Suprapubic skin (tissue), 4 donors: ENCODE measurements around the gene ZNF292. TPM values are rescaled to one million over a fixed set of nuclear protein-coding genes. Genes with fewer than 3 reads are reported as not detected.

ENCODE experiments used
- DNase-seq, 2 donors: peaks; one replicate each; pipeline ENCODE4 v3.0.0-alpha.2; 2019; ENCODE audit warnings: low spot score in 2 of 2
- H3K27ac ChIP-seq: fragments of 200-600 bp; sonication (generic); one replicate; pipeline ENCODE4 v1.5.1; 2019
- H3K27me3 ChIP-seq: fragments of 200-600 bp; sonication (generic); one replicate; pipeline ENCODE4 v1.5.1; 2019
- H3K36me3 ChIP-seq: fragments of 200-600 bp; sonication (generic); one replicate; pipeline ENCODE4 v1.5.1; 2019
- H3K4me1 ChIP-seq: fragments of 200-600 bp; sonication (generic); one replicate; pipeline ENCODE4 v1.5.1; 2019
- H3K4me3 ChIP-seq: fragments of 200-600 bp; sonication (generic); one replicate; pipeline ENCODE4 v1.5.1; 2019; ENCODE audit warnings: mild to moderate bottlenecking
- H3K9me3 ChIP-seq: fragments of 200-600 bp; sonication (generic); one replicate; pipeline ENCODE4 v1.5.1; 2019
- EP300 ChIP-seq: sonication (generic); formaldehyde crosslinking; IDR thresholded peaks from one replicate; pipeline ENCODE4 v1.6.1; 2017; ENCODE audit warnings: antibody characterized with exemption
- POLR2A ChIP-seq, 2 donors: fragments of 450-650 bp; IDR thresholded peaks; one replicate each; pipeline ENCODE4 v1.6.1; 2017; ENCODE audit warnings: antibody characterized with exemption in 2 of 2, mild to moderate bottlenecking in 2 of 2, moderate library complexity in 2 of 2
- POLR2AphosphoS5 ChIP-seq, 3 donors: sonication (generic); formaldehyde crosslinking; IDR thresholded peaks; one replicate each; pipeline ENCODE4 v1.6.1; 2017; ENCODE audit warnings: antibody characterized with exemption in 3 of 3
- WGBS: methylation state at CpG from one replicate; pipeline ENCODE4 v1.1.5; 2018; 5-methylcytosine and 5-hydroxymethylcytosine counted together
- total RNA-seq, 4 donors: library from RNA; depleted of rRNA; stranded (reverse); fragments of >200 nt; gene quantifications; one replicate each; pipeline ENCODE4 v1.1.0, GENCODE V29; 2016
- TF ChIP-seq, protein P1 (sequence below), 2 donors: fragments of 200-600 bp in 1 of 2; fragments of 450-650 bp in 1 of 2; sonication (generic) in 1 of 2; IDR thresholded peaks; one replicate each; pipeline ENCODE4 v1.5.1; 2016 to 2019; ENCODE audit warnings: antibody characterized with exemption in 2 of 2, mild to moderate bottlenecking in 1 of 2, moderate library complexity in 1 of 2

ZNF292 gene
- total RNA-seq, 4 donors from 2014 or later: 26.7 to 111 (median 34.7) TPM

DNA sequence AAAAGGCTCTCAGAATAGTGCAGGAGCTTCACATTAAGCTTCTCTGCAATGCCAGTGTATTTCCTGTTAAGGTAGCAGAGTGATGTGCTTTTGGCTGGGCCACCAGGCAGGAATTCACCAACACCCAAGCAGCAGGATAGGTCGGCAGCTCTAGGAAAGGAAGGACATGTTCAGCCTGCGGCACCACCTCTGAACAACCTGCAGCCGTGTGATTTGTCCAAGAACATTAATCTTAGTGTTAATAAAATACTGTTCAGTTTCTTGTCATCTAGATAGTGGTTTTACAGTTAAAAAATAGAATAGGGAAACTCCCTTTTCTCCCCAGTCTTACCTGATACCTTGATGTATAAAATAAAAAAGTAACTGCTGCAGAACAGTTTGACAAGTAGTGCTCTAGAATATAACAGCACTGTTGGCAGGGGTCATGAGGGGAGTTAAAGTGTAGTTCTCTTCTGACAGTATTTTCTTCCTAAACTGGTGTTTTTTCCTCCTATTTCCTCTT lies 18.8 kb downstream of the ZNF292 start:
- WGBS: 38% methylated on average over 3 of the region's 3 CpGs
- H3K4me3 ChIP-seq: no peak overlapping the region
- peaks cover 37% of the 10 kb centered on the region for H3K4me1 ChIP-seq
- H3K27me3 ChIP-seq: no peaks in the 10 kb centered on the region
- no peak overlapping the region for H3K27ac ChIP-seq
- TF ChIP-seq POLR2AphosphoS5 (IDR thresholded peaks at IDR 0.05): no peak
- TF ChIP-seq, protein P1, sequence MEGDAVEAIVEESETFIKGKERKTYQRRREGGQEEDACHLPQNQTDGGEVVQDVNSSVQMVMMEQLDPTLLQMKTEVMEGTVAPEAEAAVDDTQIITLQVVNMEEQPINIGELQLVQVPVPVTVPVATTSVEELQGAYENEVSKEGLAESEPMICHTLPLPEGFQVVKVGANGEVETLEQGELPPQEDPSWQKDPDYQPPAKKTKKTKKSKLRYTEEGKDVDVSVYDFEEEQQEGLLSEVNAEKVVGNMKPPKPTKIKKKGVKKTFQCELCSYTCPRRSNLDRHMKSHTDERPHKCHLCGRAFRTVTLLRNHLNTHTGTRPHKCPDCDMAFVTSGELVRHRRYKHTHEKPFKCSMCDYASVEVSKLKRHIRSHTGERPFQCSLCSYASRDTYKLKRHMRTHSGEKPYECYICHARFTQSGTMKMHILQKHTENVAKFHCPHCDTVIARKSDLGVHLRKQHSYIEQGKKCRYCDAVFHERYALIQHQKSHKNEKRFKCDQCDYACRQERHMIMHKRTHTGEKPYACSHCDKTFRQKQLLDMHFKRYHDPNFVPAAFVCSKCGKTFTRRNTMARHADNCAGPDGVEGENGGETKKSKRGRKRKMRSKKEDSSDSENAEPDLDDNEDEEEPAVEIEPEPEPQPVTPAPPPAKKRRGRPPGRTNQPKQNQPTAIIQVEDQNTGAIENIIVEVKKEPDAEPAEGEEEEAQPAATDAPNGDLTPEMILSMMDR (IDR thresholded peaks at IDR 0.05): no peak
- TF ChIP-seq EP300: no peak
- TF ChIP-seq POLR2A (IDR thresholded peaks at IDR 0.05): no peak
- no peaks in the 10 kb centered on the region for H3K36me3 ChIP-seq
- DNase-seq: no peak
- no peaks in the 10 kb centered on the region for H3K9me3 ChIP-seq

DNA sequence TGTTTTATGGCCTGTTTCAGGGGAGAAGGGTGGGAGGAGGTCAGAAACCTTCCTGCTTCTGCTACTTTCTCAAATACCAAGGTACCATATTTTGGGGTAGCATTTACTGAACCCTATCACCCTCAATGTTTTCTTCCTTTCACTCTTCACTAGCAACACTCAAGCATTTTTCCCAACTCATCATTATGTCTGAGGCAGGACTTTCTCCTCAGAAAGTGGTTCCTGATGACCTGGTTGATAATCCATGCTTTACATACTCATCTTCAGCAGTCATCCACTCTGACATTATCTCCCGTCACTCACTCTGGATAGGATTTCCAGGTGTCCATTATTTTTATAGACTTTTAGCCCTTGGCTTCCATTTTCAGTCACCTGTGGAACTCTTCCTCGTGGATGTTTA lies 21.1 kb downstream of the ZNF292 start:
- whole genome bisulfite sequencing: 98% methylated on average over 2 of the region's 2 CpGs
- peaks cover 27% of the 10 kb centered on the region for H3K4me1 ChIP-seq
- no peak for TF ChIP-seq POLR2A (IDR thresholded peaks at IDR 0.05)
- no peak for TF ChIP-seq POLR2AphosphoS5 (IDR thresholded peaks at IDR 0.05)
- TF ChIP-seq, protein P1 (IDR thresholded peaks at IDR 0.05): no peak
- TF ChIP-seq EP300: no peak

DNA sequence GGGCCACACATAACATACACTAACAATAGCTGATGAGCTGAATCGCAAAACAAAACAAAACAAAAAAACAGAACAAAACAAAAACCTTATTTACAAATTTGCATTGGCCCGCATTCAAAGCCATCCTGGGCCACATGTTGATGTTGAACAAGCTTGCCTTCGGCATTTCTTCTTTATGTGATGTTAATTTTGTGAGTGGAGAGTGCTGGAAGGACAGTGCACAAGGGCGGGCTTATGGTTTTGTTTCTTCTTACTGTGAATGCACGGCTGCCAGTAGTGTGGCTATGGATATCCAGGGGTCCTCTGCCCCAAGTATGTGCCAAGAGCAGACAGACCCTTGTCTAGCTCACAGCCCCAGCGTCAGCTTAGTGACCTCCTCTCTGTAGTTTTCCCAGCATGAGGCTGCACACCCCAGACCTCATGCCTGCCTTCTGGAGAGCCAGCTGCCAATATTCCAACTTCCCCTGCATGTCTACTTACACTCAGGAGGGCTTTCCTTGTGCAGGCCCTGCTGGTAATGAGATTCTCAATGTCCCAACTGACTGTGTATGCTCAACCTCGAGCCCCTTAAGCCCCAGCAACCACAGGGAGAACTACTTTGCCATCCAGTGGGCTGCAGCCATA lies 24.9 kb downstream of the ZNF292 start:
- WGBS: 83% methylated on average over 7 of the region's 7 CpGs
- H3K9me3 ChIP-seq: no peaks in the 10 kb centered on the region

More for the DNA sequence above, 21.1 kb downstream of the ZNF292 start:
- DNase-seq: no peak
- H3K27ac ChIP-seq: no peak overlapping the region
- no peak overlapping the region for H3K4me3 ChIP-seq
- H3K27me3 ChIP-seq: no peaks in the 10 kb centered on the region
- peaks cover 6% of the 10 kb centered on the region for H3K36me3 ChIP-seq
- H3K9me3 ChIP-seq: no peaks in the 10 kb centered on the region

DNA sequence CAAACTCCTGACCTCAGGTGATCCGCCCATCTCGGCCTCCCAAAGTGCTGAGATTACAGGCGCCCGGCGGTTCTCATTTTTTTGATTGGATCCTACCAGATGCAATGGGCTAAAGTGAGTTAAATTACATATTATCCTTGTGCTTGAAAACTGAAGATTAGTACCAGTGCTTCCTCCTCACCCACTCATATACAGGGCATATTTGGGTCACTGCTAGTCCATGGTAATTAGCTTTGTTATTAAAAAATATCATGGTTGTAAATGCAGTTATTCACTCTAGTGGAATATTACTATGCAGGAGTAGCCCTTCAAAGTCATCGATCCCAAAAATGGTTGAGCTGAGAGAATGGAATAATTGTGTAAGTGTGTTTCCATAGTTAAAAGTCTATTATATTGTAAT lies 26.5 kb downstream of the ZNF292 start:
- no peak for TF ChIP-seq POLR2A (IDR thresholded peaks at IDR 0.05)
- TF ChIP-seq, protein P1 (IDR thresholded peaks at IDR 0.05): no peak
- TF ChIP-seq POLR2AphosphoS5 (IDR thresholded peaks at IDR 0.05): no peak
- TF ChIP-seq EP300: no peak
- WGBS: 94% methylated on average over 6 of the region's 6 CpGs

More for the DNA sequence above, 24.9 kb downstream of the ZNF292 start:
- peaks cover 7% of the 10 kb centered on the region for H3K4me1 ChIP-seq
- DNase-seq: no peak
- no peaks in the 10 kb centered on the region for H3K27me3 ChIP-seq
- H3K27ac ChIP-seq: no peak overlapping the region
- H3K4me3 ChIP-seq: no peak overlapping the region
- TF ChIP-seq EP300: no peak
- TF ChIP-seq POLR2AphosphoS5 (IDR thresholded peaks at IDR 0.05): no peak
- TF ChIP-seq POLR2A (IDR thresholded peaks at IDR 0.05): no peak
- TF ChIP-seq, protein P1 (IDR thresholded peaks at IDR 0.05): no peak
- peaks cover 6% of the 10 kb centered on the region for H3K36me3 ChIP-seq

DNA sequence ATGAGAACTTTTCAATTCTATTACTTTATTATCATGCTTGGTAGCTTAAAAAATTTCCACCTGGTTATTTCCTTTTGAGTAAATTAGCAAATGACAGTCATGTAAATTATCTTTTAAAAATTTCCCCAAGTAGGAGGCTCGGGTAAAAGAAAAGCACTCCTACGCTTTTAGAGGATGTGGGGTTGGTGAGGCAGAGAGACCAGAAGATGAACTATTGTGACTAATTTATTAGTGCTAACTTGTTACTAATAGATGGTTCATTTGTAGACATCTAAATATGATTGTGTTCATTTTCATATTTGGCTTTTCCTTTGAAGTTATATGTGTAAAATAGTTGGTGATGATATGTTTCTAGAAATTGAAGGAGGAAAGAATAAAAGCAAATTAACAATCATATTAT lies 27.0 kb downstream of the ZNF292 start:
- Histone ChIP-seq H3K27me3 (no peaks in the 10 kb centered on the region), H3K36me3 (peaks cover 9% of the 10 kb centered on the region), H3K4me1 (no peaks in the 10 kb centered on the region), H3K9me3 (no peaks in the 10 kb centered on the region), H3K4me3 (no peak overlapping the region), H3K27ac (no peak overlapping the region)
- WGBS: 82% methylated on average over 2 of the region's 2 CpGs
- TF ChIP-seq, protein P1 (IDR thresholded peaks at IDR 0.05): no peak
- TF ChIP-seq EP300 (no peak), POLR2AphosphoS5 (IDR thresholded peaks at IDR 0.05) (no peak), POLR2A (IDR thresholded peaks at IDR 0.05) (no peak)
- DNase-seq: no peak

More for the DNA sequence above, 26.5 kb downstream of the ZNF292 start:
- Histone ChIP-seq H3K4me3 (no peak overlapping the region), H3K27me3 (no peaks in the 10 kb centered on the region), H3K36me3 (peaks cover 9% of the 10 kb centered on the region), H3K27ac (no peak overlapping the region), H3K4me1 (no peaks in the 10 kb centered on the region), H3K9me3 (no peaks in the 10 kb centered on the region)
- no peak for DNase-seq
